ENCODE data around the gene CERS5. TPM values are rescaled to one million over a fixed set of nuclear protein-coding genes. Genes with fewer than 3 reads are reported as not detected.

Gene CERS5
- total RNA-seq, 5 donors from 2014 or later (not counting 1 experiment from before 2014, with no cell fraction given): 41.1 to 58.5 (median 46.2) TPM

GRCh38 chr12:50103351-50103750, 63.8 kb downstream of the CERS5 start:
- H3K36me3 Mint-ChIP-seq: peaks cover 26% of the 10 kb centered on the region
- H3K4me1 Mint-ChIP-seq: no peaks in the 10 kb centered on the region
- ATAC-seq (replicated peaks in 1 of 4) (no peak), DNase-seq (no peak)
- Histone ChIP-seq H3K4me1 (ENCODE audit: control insufficient read depth in 1 of 2, extremely low read depth in 1 of 2, insufficient read depth in 2 of 2, low read length in 2 of 2) (no peaks in the 10 kb centered on the region), H3K27me3 (replicated peaks in 1 of 2; ENCODE audit: control insufficient read depth in 2 of 2, extremely low read depth in 1 of 2, insufficient read depth in 2 of 2, low read length in 1 of 2) (peaks cover 0 to 18% of the 10 kb centered on the region in 2 experiments), H3K4me3 (ENCODE audit: control insufficient read depth in 1 of 2, extremely low read depth in 1 of 2, low read length in 1 of 2) (no peak overlapping the region), H3K9me3 (no peaks in the 10 kb centered on the region), H3K36me3 (ENCODE audit: control insufficient read depth in 2 of 2, extremely low read depth in 1 of 2, insufficient read depth in 1 of 2, low read length in 1 of 2) (peaks cover 12 to 23% of the 10 kb centered on the region in 2 donors), H3K27ac (ENCODE audit: low read length) (no peak overlapping the region)
- ChIA-PET POLR2A (interaction anchor here in 1 of 2 donors (0.5 kb wide), 1 partner anchor 67 kb away, joined by 3 read pairs; no protein-coding TSS in a partner anchor), CTCF (interaction anchor here in 1 of 2 donors (1.0 kb wide), 2 partner anchors 16 to 18 kb away, joined by 3 to 4 read pairs; partner anchors contain the start of gene SMARCD1)
- no CpG with 5 or more reads among the region's 2 CpGs for WGBS (ENCODE audit: insufficient coverage)
- peaks cover 0 to 3% of the 10 kb centered on the region in 2 donors for H3K27me3 Mint-ChIP-seq
- H3K4me3 Mint-ChIP-seq: no peak overlapping the region
- no peak overlapping the region for H3K27ac Mint-ChIP-seq
- H3K9me3 Mint-ChIP-seq: no peaks in the 10 kb centered on the region

- Histone ChIP-seq H3K27ac (ENCODE audit: low read length) (no peak overlapping the region), H3K9me3 (no peaks in the 10 kb centered on the region), H3K36me3 (ENCODE audit: control insufficient read depth in 2 of 2, extremely low read depth in 1 of 2, insufficient read depth in 1 of 2, low read length in 1 of 2) (peaks cover 15 to 29% of the 10 kb centered on the region in 2 donors), H3K4me3 (ENCODE audit: control insufficient read depth in 1 of 2, extremely low read depth in 1 of 2, low read length in 1 of 2) (no peak overlapping the region), H3K4me1 (ENCODE audit: control insufficient read depth in 1 of 2, extremely low read depth in 1 of 2, insufficient read depth in 2 of 2, low read length in 2 of 2) (no peaks in the 10 kb centered on the region), H3K27me3 (replicated peaks in 1 of 2; ENCODE audit: control insufficient read depth in 2 of 2, extremely low read depth in 1 of 2, insufficient read depth in 2 of 2, low read length in 1 of 2) (peaks cover 0 to 18% of the 10 kb centered on the region in 2 experiments)
- peaks cover 0 to 3% of the 10 kb centered on the region in 2 donors for H3K27me3 Mint-ChIP-seq
- H3K4me3 Mint-ChIP-seq: no peak overlapping the region
- H3K36me3 Mint-ChIP-seq: peaks cover 32% of the 10 kb centered on the region
- no peaks in the 10 kb centered on the region for H3K4me1 Mint-ChIP-seq
- ChIA-PET CTCF (no interaction called here), POLR2A (no interaction called here)
- H3K9me3 Mint-ChIP-seq: no peaks in the 10 kb centered on the region
- ATAC-seq (replicated peaks in 1 of 4) (no peak), DNase-seq (no peak)
- H3K27ac Mint-ChIP-seq: no peak overlapping the region
- 91% methylated on average over 4 of the region's 8 CpGs for WGBS (ENCODE audit: insufficient coverage)
Measured at GRCh38 chr12:50102646-50103309, 64.4 kb downstream of the CERS5 start.

- no peak for DNase-seq
- H3K27me3 Mint-ChIP-seq: peaks cover 0 to 3% of the 10 kb centered on the region in 2 donors
- no peak overlapping the region for H3K27ac ChIP-seq (ENCODE audit: low read length)
- peaks cover 0 to 18% of the 10 kb centered on the region in 2 experiments for H3K27me3 ChIP-seq (replicated peaks in 1 of 2; ENCODE audit: control insufficient read depth in 2 of 2, extremely low read depth in 1 of 2, insufficient read depth in 2 of 2, low read length in 1 of 2)
- H3K9me3 Mint-ChIP-seq: no peaks in the 10 kb centered on the region
- ChIA-PET POLR2A (no interaction called here), CTCF (interaction anchor here in 1 of 2 donors (1.2 kb wide), 1 partner anchor 13 kb away, joined by 9 read pairs; no protein-coding TSS in a partner anchor)
- no CpG with 5 or more reads among the region's 2 CpGs for WGBS (ENCODE audit: insufficient coverage)
- peaks cover 33% of the 10 kb centered on the region for H3K36me3 Mint-ChIP-seq
- no peaks in the 10 kb centered on the region for H3K4me1 ChIP-seq (ENCODE audit: control insufficient read depth in 1 of 2, extremely low read depth in 1 of 2, insufficient read depth in 2 of 2, low read length in 2 of 2)
- H3K4me1 Mint-ChIP-seq: no peaks in the 10 kb centered on the region
- H3K4me3 ChIP-seq (ENCODE audit: control insufficient read depth in 1 of 2, extremely low read depth in 1 of 2, low read length in 1 of 2): no peak overlapping the region
- H3K9me3 ChIP-seq: no peaks in the 10 kb centered on the region
- H3K36me3 ChIP-seq (ENCODE audit: control insufficient read depth in 2 of 2, extremely low read depth in 1 of 2, insufficient read depth in 1 of 2, low read length in 1 of 2): peaks cover 15 to 34% of the 10 kb centered on the region in 2 donors
- H3K27ac Mint-ChIP-seq: no peak overlapping the region
- H3K4me3 Mint-ChIP-seq: no peak overlapping the region
- no peak for ATAC-seq (replicated peaks in 1 of 4)
Measured at GRCh38 chr12:50102131-50102531, 65.0 kb downstream of the CERS5 start.

DNA sequence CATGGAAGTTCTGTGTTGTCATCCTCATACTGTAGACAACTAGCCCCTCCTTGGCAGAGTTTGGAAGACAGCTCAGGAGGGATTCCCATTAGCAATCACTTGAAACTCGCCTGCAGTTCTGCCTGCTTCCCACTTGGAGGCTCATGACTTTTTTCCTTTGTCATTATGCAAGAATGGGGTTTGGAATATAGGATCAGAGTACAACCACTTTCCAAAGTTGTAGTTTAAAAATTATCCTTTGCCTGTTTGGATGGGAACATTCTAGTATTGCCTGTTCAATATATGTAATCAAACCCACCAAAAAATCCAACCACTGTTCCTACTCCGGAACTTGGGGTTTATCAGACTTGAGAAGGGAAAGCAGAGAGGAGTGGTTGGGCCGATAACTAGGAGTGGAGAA, 65.5 kb downstream of the CERS5 start:
- no peak for ATAC-seq (replicated peaks in 1 of 4)
- H3K9me3 Mint-ChIP-seq: no peaks in the 10 kb centered on the region
- no peak for DNase-seq
- H3K36me3 ChIP-seq (ENCODE audit: control insufficient read depth in 2 of 2, extremely low read depth in 1 of 2, insufficient read depth in 1 of 2, low read length in 1 of 2): peaks cover 15 to 39% of the 10 kb centered on the region in 2 donors
- no peak overlapping the region for H3K27ac ChIP-seq (ENCODE audit: low read length)
- no peak overlapping the region for H3K4me3 Mint-ChIP-seq
- no peak overlapping the region for H3K27ac Mint-ChIP-seq
- no peaks in the 10 kb centered on the region for H3K4me1 ChIP-seq (ENCODE audit: control insufficient read depth in 1 of 2, extremely low read depth in 1 of 2, insufficient read depth in 2 of 2, low read length in 2 of 2)
- POLR2A ChIA-PET: interaction anchor here in 1 of 2 donors (0.7 kb wide), 1 partner anchor 120 kb away, joined by 8 read pairs; no protein-coding TSS in a partner anchor
- no peak overlapping the region for H3K4me3 ChIP-seq (ENCODE audit: control insufficient read depth in 1 of 2, extremely low read depth in 1 of 2, low read length in 1 of 2)
- no peaks in the 10 kb centered on the region for H3K4me1 Mint-ChIP-seq
- peaks cover 0 to 18% of the 10 kb centered on the region in 2 experiments for H3K27me3 ChIP-seq (replicated peaks in 1 of 2; ENCODE audit: control insufficient read depth in 2 of 2, extremely low read depth in 1 of 2, insufficient read depth in 2 of 2, low read length in 1 of 2)
- WGBS (ENCODE audit: insufficient coverage): no CpG with 5 or more reads among the region's 3 CpGs
- no peaks in the 10 kb centered on the region for H3K9me3 ChIP-seq
- H3K36me3 Mint-ChIP-seq: peaks cover 37% of the 10 kb centered on the region
- peaks cover 0 to 3% of the 10 kb centered on the region in 2 donors for H3K27me3 Mint-ChIP-seq
- CTCF ChIA-PET: interaction anchor here in 1 of 2 donors (1.2 kb wide), 1 partner anchor 12 kb away, joined by 9 read pairs; no protein-coding TSS in a partner anchor

DNA sequence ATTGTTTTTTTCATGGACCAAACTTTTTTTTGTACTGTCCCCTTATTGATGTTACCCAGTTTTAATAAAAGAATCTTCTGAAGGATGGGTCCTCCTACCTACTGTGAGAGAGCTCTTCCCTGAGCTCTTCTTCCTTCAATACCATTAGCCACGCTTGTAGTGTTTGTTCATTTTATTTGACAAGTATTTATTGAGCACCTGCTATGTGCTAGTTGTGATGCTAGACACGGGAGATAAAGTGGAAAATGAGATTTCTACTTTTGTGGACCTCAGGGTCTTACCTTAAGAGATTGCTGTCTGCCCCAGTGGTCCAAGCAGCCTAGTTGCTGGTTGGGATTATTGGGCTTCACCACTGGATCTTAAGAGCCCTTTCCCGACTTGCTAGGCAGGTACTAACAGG, 66.6 kb downstream of the CERS5 start:
- Histone ChIP-seq H3K4me1 (ENCODE audit: control insufficient read depth in 1 of 2, extremely low read depth in 1 of 2, insufficient read depth in 2 of 2, low read length in 2 of 2) (no peaks in the 10 kb centered on the region), H3K9me3 (no peaks in the 10 kb centered on the region), H3K27me3 (replicated peaks in 1 of 2; ENCODE audit: control insufficient read depth in 2 of 2, extremely low read depth in 1 of 2, insufficient read depth in 2 of 2, low read length in 1 of 2) (peaks cover 0 to 15% of the 10 kb centered on the region in 2 experiments), H3K4me3 (ENCODE audit: control insufficient read depth in 1 of 2, extremely low read depth in 1 of 2, low read length in 1 of 2) (no peak overlapping the region), H3K36me3 (ENCODE audit: control insufficient read depth in 2 of 2, extremely low read depth in 1 of 2, insufficient read depth in 1 of 2, low read length in 1 of 2) (peaks cover 21 to 50% of the 10 kb centered on the region in 2 donors), H3K27ac (ENCODE audit: low read length) (no peak overlapping the region)
- CTCF ChIA-PET: interaction anchor here in 1 of 2 donors (0.6 to 0.8 kb wide), 3 partner anchors 20 to 1752 kb away, joined by 3 to 5 read pairs (median 3); no protein-coding TSS in a partner anchor
- H3K4me3 Mint-ChIP-seq: no peak overlapping the region
- H3K4me1 Mint-ChIP-seq: no peaks in the 10 kb centered on the region
- peaks cover 48% of the 10 kb centered on the region for H3K36me3 Mint-ChIP-seq
- ATAC-seq (replicated peaks in 1 of 4) (no peak), DNase-seq (no peak)
- no peaks in the 10 kb centered on the region for H3K9me3 Mint-ChIP-seq
- no peaks in the 10 kb centered on the region for H3K27me3 Mint-ChIP-seq
- peak overlapping the region in 1 of 2 donors; percentile 8 for H3K27ac Mint-ChIP-seq
- POLR2A ChIA-PET: interaction anchor here in 1 of 2 donors (0.6 to 0.7 kb wide), 2 partner anchors 468 to 1058 kb away, joined by 4 to 5 read pairs; no protein-coding TSS in a partner anchor
- WGBS (ENCODE audit: insufficient coverage): 91% methylated on average over 2 of the region's 3 CpGs

GRCh38 chr12:50099302-50100008, 67.7 kb downstream of the CERS5 start:
- no peak overlapping the region for H3K4me3 Mint-ChIP-seq
- Histone ChIP-seq H3K36me3 (ENCODE audit: control insufficient read depth in 2 of 2, extremely low read depth in 1 of 2, insufficient read depth in 1 of 2, low read length in 1 of 2) (peaks cover 21 to 59% of the 10 kb centered on the region in 2 donors), H3K4me1 (ENCODE audit: control insufficient read depth in 1 of 2, extremely low read depth in 1 of 2, insufficient read depth in 2 of 2, low read length in 2 of 2) (no peaks in the 10 kb centered on the region), H3K27me3 (replicated peaks in 1 of 2; ENCODE audit: control insufficient read depth in 2 of 2, extremely low read depth in 1 of 2, insufficient read depth in 2 of 2, low read length in 1 of 2) (peaks cover 0 to 4% of the 10 kb centered on the region in 2 experiments), H3K9me3 (no peaks in the 10 kb centered on the region), H3K4me3 (ENCODE audit: control insufficient read depth in 1 of 2, extremely low read depth in 1 of 2, low read length in 1 of 2) (no peak overlapping the region), H3K27ac (ENCODE audit: low read length) (no peak overlapping the region)
- ATAC-seq (replicated peaks in 1 of 4) (no peak), DNase-seq (no peak)
- POLR2A ChIA-PET: no interaction called here
- CTCF ChIA-PET: no interaction called here
- 94% methylated on average over 3 of the region's 5 CpGs for WGBS (ENCODE audit: insufficient coverage)
- H3K4me1 Mint-ChIP-seq: no peaks in the 10 kb centered on the region
- H3K9me3 Mint-ChIP-seq: no peaks in the 10 kb centered on the region
- no peak overlapping the region for H3K27ac Mint-ChIP-seq
- H3K36me3 Mint-ChIP-seq: peaks cover 54% of the 10 kb centered on the region
- H3K27me3 Mint-ChIP-seq: no peaks in the 10 kb centered on the region
